Duodenal mucosa (tissue), 2 donors: Measurements from ENCODE around the gene GMDS.

Experiments used
- H3K27ac ChIP-seq: one replicate; pipeline ENCODE4 v1.7.0; 2013; ENCODE audit warnings: low read depth, low read length
- H3K27me3 ChIP-seq, 2 donors: one replicate each; pipeline ENCODE4 v1.7.0; 2013; ENCODE audit warnings: low read length in 2 of 2, control low read depth in 1 of 2; ENCODE audit not compliant: insufficient read depth in 2 of 2, control insufficient read depth in 1 of 2
- H3K36me3 ChIP-seq, 2 donors: one replicate each; pipeline ENCODE4 v1.7.0; 2013; ENCODE audit warnings: low read length in 2 of 2, control low read depth in 1 of 2; ENCODE audit not compliant: insufficient read depth in 2 of 2, control insufficient read depth in 1 of 2
- H3K4me1 ChIP-seq, 2 donors: one replicate each; pipeline ENCODE4 v1.7.0; 2013; ENCODE audit warnings: low read length in 2 of 2, control low read depth in 1 of 2; ENCODE audit not compliant: insufficient read depth in 2 of 2, control insufficient read depth in 1 of 2
- H3K4me3 ChIP-seq, 2 donors: one replicate each; pipeline ENCODE4 v1.7.0; 2013; ENCODE audit warnings: low read length in 2 of 2, low read depth in 1 of 2
- H3K9ac ChIP-seq, 2 donors: one replicate each; pipeline ENCODE4 v1.7.0; 2013; ENCODE audit warnings: low read length in 2 of 2, low read depth in 1 of 2
- H3K9me3 ChIP-seq, 2 donors: one replicate each; pipeline ENCODE4 v1.7.0; 2013; ENCODE audit warnings: low read length in 2 of 2, control low read depth in 1 of 2; ENCODE audit not compliant: control insufficient read depth in 1 of 2

GMDS gene

DNA sequence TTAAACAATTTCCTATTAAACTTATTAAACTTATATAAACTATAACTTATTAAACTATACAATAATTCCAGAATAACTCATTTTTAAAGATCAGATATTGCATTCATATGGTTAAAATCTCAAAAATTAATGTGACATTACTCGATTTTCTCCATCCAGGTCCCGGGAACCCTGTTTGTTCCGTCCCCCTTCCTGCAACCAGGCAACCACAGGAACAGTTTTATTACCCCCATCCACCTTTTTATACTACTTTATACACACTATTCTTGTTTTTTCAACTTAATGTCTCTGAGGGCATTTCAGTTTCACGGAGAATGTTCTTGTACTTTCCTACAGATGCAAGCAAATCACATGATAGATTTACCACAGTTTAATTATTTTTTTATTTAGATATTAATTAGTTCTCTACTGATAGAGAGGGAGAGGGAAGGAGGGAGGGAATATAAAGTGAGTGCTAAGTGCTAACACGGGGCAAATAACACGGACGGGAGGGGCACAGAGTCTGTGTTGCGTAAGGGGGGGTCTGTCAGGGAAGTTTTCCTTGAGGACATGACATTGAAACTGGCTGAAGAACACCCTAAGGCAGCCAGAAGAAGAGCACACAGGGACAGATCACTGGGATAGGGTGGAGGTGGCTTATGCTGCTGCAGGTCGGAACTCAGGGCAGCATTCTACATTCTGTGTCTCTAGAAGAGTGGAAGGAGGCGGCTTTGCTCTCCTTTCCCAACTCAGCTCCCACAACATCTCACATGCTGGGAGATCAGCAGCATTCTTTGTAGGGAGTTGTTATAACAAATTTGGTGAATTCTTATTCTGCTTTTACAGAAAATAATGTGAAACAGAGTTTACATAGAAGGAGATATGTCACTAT, 410.5 kb downstream of the GMDS start:
- peaks cover 5 to 16% of the 10 kb centered on the region in 2 donors for H3K4me1 ChIP-seq
- no peak overlapping the region for H3K4me3 ChIP-seq
- no peak overlapping the region for H3K27ac ChIP-seq
- H3K9me3 ChIP-seq, result no peaks in the 10 kb centered on the region
- no peak overlapping the region for H3K9ac ChIP-seq
- H3K36me3 ChIP-seq, result peaks cover 6 to 7% of the 10 kb centered on the region in 2 donors
- no peaks in the 10 kb centered on the region for H3K27me3 ChIP-seq

DNA sequence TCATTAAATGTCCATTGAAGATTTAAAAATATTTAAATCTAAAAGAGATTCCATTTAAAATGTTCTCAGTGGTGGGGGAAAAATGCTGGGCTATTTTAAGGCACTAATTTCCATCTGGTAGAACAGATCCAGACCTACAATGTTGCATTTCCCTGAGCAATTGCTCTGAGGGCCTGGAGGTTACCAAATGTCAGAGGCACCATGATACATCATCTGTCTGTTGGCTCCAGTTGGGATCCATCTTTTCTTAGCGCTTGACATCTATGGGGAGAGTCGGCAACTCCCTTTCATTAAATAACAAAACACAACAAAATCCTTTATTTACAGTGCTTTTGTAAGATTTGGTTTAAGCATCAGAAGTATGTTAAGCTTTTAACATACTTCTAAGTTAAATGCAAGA, 411.2 kb downstream of the GMDS start:
- Histone ChIP-seq H3K27me3 (no peaks in the 10 kb centered on the region), H3K9ac (no peak overlapping the region), H3K36me3 (peaks cover 6 to 7% of the 10 kb centered on the region in 2 donors), H3K4me1 (peaks cover 5 to 13% of the 10 kb centered on the region in 2 donors), H3K27ac (no peak overlapping the region), H3K9me3 (no peaks in the 10 kb centered on the region), H3K4me3 (no peak overlapping the region)

DNA sequence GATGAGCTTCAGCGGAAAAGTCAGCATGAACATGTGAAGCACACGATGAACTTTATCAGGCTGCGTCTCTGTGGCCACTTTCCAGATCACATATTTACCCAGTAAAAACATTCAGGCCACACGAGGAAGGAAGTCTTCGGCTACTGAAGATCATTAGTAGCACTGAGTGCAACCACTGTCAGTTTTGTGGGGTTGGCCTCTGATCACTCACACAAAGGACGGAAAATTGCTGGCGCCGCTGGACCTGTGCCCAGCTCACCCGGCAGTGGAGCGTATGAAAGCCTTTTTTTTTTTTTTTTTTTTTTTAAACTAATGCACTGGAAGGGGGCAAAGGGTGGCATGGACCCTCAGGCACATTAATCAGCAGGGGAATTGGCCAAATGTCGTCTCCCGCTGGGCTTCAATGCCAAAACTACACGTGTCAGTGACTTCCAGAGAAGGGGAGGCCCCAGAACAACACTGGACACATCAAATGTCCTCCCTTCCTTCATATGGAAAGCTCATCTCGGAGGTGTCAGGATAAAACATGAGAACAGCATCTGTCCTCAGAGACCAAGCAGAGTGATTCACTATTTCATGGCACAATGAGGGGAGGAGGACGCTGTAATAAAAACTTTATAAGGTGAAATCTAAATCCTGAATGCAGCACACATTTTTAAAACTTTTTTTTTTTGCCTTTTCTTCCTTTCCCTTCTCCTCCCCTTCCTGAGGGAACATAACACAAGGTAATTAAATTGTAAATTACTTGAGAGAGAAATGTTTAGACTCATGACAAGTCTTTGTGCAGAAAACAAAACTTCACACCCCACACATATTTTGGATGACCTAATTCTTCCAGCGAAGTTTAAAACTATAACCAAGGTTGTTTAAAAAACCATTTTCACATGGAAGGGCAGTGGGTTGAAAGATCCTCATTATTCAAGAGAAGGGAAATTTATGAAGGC, 412.3 kb downstream of the GMDS start:
- no peak overlapping the region for H3K27ac ChIP-seq
- H3K36me3 ChIP-seq, result peaks cover 7 to 13% of the 10 kb centered on the region in 2 donors
- H3K4me1 ChIP-seq, result peaks cover 5 to 13% of the 10 kb centered on the region in 2 donors
- H3K9ac ChIP-seq, result peak overlapping the region in 1 of 2 donors; percentile 9
- no peaks in the 10 kb centered on the region for H3K27me3 ChIP-seq
- H3K9me3 ChIP-seq, result peaks cover 7 to 10% of the 10 kb centered on the region in 2 donors
- H3K4me3 ChIP-seq, result no peak overlapping the region

DNA sequence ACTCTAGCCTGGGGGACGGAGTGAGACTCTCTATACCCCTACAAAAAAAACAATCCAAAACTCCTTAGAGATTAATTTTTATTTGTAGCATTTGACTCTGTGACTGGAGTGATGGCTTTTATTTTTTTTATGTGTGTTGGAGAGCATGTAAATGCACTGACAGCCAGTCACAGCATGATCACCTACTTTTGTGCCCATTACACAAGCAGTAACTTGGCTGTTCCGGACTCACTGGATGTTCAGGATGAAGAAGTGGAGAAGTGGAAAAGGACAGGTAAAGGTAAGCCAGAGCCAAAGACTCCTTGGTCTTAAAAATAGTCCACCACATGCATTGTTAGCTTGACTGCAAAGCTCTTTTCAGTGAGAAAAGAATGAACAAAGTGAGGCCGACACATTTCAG, 413.0 kb downstream of the GMDS start:
- Histone ChIP-seq H3K9ac (peak overlapping the region in 1 of 2 donors; percentile 9), H3K4me1 (peaks cover 5 to 13% of the 10 kb centered on the region in 2 donors), H3K27ac (no peak overlapping the region), H3K4me3 (no peak overlapping the region), H3K36me3 (peaks cover 7 to 9% of the 10 kb centered on the region in 2 donors), H3K9me3 (peaks cover 9 to 11% of the 10 kb centered on the region in 2 donors), H3K27me3 (no peaks in the 10 kb centered on the region)

DNA sequence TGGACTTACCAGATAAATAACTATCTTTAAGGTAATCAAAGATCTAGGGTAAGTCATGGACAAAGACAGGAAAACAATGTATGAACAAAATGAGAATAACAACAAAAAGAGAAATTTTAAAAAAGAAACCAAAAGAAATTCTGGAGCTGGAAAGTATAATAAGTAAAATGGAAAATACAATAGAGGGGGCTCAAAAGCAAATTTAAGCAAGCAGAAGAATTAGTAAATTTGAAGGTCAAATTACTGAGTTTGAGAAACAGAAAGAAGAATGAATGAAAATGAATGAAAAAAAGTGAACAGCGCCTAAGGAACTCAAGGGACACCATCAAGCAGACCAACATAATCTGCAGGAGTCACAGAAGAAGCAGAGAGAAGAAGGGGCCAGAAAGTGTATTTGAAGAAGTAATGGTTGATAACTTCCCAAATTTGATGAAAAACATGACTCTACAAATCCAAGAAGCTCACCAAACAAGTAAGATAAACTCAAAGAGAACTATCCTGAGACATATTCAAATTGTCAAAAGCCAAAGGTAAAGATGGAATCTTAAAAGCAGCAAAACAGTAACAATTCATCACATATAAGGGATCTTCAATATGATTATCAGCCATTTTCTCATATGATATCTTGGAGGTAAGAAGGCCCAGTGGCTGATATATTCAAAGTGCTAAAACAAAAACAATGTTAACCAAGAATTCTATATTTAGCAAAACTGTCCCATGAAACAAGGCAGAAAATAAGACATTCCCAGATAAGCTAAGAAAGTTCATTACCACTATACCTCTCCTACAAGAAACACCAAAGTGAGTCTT, 417.2 kb downstream of the GMDS start:
- Histone ChIP-seq H3K4me3 (no peak overlapping the region), H3K27me3 (no peaks in the 10 kb centered on the region), H3K27ac (no peak overlapping the region), H3K9ac (no peak overlapping the region), H3K9me3 (peaks cover 9 to 11% of the 10 kb centered on the region in 2 donors), H3K36me3 (peaks cover 9 to 11% of the 10 kb centered on the region in 2 donors), H3K4me1 (peaks cover 5 to 9% of the 10 kb centered on the region in 2 donors)

DNA sequence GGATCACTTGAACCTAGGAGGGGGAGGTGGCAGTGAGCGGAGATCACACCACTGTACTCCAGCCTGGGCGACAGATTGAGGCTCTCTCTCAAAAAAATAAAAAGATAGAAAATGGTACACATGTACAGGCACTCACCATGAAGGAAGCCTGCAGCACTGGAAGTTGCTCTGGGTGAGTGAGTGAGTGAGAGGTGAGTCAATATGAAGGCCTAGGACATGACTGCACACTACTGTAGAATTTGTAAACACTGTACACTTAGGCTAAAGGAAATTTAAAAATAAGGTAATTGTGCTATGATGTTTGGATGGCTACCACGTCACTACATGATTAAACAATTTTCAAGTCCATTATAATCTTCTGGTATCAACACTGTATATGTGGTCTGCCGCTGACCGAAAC, 419.5 kb downstream of the GMDS start:
- Histone ChIP-seq H3K9me3 (peaks cover 9 to 11% of the 10 kb centered on the region in 2 donors), H3K4me3 (no peak overlapping the region), H3K27ac (no peak overlapping the region), H3K4me1 (no peaks in the 10 kb centered on the region), H3K27me3 (no peaks in the 10 kb centered on the region), H3K9ac (no peak overlapping the region), H3K36me3 (peaks cover 7 to 9% of the 10 kb centered on the region in 2 donors)

DNA sequence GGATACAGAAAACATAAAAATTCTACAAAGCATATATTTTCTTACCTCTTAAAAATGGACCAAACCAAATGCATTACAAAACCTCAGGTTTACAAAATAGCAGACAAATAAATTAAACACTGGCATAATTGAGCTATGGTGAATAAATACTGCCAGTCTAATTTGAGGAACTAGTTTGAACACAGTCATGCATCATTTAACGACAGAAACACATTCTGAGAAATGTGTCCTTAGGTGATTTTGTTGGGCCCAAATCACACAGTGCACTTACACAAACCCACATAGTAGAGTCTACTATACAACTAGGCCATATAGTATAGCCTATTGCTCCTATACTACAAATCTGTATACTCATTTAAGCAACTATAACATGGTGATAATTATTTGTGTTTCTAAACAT, 420.1 kb downstream of the GMDS start:
- no peaks in the 10 kb centered on the region for H3K27me3 ChIP-seq
- H3K9me3 ChIP-seq, result peaks cover 9 to 11% of the 10 kb centered on the region in 2 donors
- H3K4me1 ChIP-seq, result no peaks in the 10 kb centered on the region
- H3K27ac ChIP-seq, result no peak overlapping the region
- H3K36me3 ChIP-seq, result peaks cover 4 to 9% of the 10 kb centered on the region in 2 donors
- no peak overlapping the region for H3K4me3 ChIP-seq
- H3K9ac ChIP-seq, result no peak overlapping the region

DNA sequence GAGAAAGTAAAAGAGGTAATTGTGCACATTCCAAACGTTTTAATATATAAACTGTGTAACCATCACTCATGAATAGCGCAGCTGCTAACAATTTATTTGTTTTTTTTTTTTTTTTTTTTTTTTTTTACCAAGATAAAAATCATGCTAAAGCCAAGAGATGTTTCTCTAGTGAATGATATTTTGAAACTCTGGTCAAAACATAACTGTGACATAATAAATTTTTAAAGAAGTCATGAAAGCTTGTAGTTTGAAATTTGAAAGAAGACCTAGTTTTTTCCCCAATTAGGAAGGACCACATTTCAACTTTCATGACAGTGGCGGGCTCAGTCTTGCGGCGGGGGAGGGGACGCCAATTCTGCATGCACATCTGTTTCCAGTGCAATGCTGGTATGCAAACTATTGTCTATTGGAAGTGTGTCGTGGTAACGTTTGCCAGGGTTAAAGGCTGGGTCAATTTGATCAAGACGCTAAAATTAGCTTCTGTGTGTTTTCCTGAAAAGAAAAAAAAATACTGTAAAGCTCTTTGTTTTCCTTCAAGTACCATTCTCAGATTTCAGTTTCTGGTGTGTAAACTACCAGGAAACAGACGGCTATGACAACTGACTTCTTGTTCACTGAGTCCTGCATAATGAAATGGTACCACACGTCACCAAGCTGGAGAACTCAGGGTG, 423.8 kb downstream of the GMDS start:
- Histone ChIP-seq H3K4me1 (no peaks in the 10 kb centered on the region), H3K4me3 (peak overlapping the region in 1 of 2 donors; percentile 9), H3K9me3 (no peaks in the 10 kb centered on the region), H3K27me3 (no peaks in the 10 kb centered on the region), H3K27ac (no peak overlapping the region), H3K36me3 (peaks cover 0 to 4% of the 10 kb centered on the region in 2 donors), H3K9ac (no peak overlapping the region)

DNA sequence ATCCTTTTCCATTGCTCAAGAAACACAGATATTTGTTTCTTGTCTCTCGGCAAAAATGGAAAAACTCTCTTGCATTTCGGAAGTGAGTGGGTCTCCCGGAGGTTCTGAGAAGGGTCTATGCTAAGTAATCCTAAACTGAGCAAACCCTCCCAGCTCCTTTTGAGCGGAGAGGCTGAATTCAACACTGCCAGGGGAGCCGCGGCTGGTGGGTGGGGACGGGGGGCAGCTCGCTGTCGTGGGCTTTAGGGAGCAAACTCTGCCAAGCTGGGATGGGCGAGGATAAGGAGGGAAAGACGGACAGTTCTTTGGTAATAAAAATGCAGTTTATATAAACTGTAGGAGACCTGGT, 424.3 kb downstream of the GMDS start:
- H3K27ac ChIP-seq, result no peak overlapping the region
- no peak overlapping the region for H3K9ac ChIP-seq
- H3K4me1 ChIP-seq, result no peaks in the 10 kb centered on the region
- H3K27me3 ChIP-seq, result no peaks in the 10 kb centered on the region
- H3K4me3 ChIP-seq, result no peak overlapping the region
- H3K36me3 ChIP-seq, result peaks cover 0 to 4% of the 10 kb centered on the region in 2 donors
- no peaks in the 10 kb centered on the region for H3K9me3 ChIP-seq
